Stimulated activated CD4-positive, alpha-beta T cell treated with anti-CD3 and anti-CD28 coated beads, Interleukin-1b, Interleukin-23, amount 100 ng/mL, for 24 hours (primary cell): ENCODE measurements around the gene EPHB2.
"Not testable (repeated sequence)": the region's sequence is repeated elsewhere in the genome, so short reads cannot be mapped to it uniquely, and the experiment has no call there.

Source experiments
- DNase-seq, 4 experiments: peaks; one replicate each; pipeline ENCODE4 v3.0.0-alpha.2; 2020; ENCODE audit warnings: low read depth in 4 of 4, low spot score in 1 of 4

Gene EPHB2

GRCh38 chr1:22710701-22711049 is at the start of gene EPHB2:
Gene EPHB2 (plus strand): TSS chr1:22710839. CDS start chr1:22710983, 144 bp downstream.
- peak in 2 of 4 experiments; percentile 10 to 22 for DNase-seq

DNA sequence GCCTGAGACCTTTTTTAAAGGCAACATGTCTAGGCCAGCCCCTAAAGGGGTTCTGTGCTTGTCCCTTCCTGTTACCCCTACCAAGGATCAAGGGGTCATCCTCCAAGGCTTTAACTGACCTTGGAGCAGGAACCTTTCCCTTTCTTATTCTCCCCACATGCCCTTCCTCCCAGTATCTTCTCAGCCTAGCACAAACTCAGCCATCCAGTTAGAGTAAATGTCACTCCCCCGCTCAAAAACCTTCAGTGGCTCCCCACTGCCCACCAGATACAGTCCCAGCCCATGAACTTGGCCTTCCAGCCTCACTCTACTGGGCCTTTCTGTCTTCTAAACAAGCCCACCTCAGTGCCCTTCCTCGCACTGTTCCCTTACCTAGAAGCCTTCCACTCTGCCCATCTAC is 48.8 kb upstream of the EPHB2 start:
- DNase-seq = no peak

- DNase-seq = no peak
Measured at GRCh38 chr1:22662318-22662717, 48.3 kb upstream of the EPHB2 start.

DNA sequence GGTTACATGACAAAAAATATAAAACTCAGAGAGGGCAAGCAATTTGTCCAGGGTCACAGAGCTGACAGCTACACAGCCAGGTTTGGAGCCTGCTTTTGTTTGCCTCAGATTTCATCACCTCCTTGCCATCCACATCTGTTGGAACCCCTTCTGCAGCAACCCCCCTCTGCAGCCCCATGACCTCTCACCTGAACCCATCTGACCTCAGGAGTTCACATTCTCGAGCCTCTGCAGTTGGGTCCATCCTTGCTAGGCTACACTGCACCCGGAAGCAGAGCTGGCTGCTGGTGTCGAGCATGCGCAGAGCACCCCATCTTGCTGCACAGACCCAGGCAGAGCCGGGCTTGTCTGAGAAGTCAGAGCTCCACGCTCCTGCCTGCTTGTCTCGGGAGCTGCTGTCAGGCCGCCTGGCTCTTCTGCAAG is 47.6 kb upstream of the EPHB2 start:
- no peak for DNase-seq

GRCh38 chr1:22665752-22666151 is 44.9 kb upstream of the EPHB2 start:
- no peak for DNase-seq

DNA sequence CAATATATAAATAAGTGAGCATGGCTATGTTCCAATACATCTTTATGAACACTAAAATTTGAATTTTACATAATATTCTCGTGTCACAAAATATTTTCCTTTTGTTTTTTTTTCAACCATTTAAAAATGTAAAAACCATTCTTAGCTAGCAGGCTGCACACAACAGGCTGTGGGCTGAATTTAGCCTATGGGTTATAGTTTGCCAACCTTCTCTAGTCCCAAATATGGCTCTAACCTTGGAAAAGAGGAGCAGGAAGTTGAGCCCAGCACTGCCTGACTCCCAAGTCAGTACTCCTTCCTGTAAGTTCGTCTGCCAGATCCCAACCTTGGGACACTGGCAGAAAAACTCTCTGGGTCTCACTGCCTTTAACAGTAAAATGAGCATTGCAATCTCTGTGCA is 44.2 kb upstream of the EPHB2 start:
- DNase-seq = no peak

DNA sequence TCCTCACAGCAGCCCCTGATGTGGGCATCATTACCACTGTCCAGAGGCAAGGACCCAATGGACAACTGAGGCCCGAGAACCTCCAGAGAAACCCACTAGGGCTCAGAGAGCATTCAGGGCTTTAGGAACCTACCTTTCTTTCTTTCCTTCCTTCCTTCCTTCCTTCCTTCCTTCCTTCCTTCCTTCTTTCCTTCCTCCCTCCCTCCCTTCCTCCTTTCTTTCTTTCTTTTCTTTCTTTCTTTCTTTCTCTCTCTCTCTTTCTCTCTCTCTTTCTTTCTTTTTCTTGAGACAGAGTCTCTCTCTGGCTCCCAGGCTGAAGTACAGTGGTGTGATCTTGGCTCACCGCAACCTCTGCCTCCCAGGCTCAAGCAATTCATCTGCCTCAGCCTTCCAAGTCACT is 41.8 kb upstream of the EPHB2 start:
- not testable (repeated sequence) for DNase-seq

GRCh38 chr1:22670352-22670975 is 40.2 kb upstream of the EPHB2 start:
- no peak for DNase-seq

DNA sequence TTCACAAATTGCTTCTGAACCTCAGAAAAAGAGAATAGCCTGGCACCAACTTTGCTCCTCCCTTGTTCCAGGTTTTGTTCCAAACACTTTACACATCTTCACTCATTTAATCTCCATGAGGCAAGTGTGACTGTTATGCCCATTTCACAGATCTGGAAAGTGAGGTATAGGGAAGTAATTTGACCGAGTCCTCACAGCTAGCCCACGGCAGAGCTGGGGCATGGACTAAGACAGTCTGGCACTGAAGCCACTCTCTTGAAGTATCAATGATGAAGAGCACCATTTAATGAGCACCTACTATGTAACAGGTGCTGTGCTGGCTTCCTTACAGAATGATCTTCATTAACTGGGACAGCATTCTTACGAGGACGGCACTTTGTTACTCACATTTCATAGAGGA is 38.6 kb upstream of the EPHB2 start:
- DNase-seq = no peak

DNA sequence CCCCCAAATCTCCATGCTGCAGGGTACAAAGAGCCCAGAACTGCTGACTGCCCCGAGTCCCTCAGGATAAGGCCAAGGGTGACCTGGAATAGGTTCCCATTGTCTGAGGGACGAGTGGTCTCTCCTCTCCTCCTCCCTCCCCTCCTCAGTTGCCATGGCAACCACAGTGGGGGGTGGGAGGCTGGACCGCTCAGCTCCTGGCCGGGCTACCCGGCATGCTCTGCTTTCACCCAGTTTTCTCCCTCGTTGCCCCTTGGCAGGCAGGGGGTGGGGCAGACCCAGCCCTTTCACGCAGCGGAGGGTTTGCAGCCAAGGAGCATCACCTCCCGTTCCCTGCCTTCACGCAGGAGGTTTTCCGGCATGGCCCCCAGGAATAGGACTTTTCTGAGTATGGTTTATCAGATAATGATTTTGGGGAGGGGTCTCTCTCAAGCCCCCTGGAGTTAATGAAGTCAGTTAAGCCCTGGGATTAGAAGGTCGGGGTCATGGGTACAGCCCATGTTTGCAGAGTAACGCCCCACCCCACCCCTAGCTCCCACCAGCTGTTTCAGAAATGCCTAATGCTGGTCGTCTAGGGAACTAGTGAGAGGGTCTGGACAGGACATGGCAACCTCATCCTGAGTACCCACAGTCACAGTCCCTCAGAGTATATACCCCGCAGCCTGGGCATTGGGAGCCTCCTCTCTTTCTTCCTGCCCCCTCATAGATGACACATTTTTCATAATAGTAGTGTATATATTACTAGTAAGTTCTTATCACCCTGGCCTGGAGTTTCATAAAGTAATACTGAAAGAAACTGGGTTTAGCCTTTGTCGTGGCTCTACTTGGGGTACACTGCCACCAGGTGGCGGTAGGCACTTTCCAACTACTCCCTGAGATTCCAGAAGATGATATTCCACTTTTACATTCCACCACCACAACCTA is 36.9 kb upstream of the EPHB2 start:
- DNase-seq = peak in 1 of 4 experiments; percentile 2

GRCh38 chr1:22674410-22674749 is 36.3 kb upstream of the EPHB2 start:
- DNase-seq = no peak

DNA sequence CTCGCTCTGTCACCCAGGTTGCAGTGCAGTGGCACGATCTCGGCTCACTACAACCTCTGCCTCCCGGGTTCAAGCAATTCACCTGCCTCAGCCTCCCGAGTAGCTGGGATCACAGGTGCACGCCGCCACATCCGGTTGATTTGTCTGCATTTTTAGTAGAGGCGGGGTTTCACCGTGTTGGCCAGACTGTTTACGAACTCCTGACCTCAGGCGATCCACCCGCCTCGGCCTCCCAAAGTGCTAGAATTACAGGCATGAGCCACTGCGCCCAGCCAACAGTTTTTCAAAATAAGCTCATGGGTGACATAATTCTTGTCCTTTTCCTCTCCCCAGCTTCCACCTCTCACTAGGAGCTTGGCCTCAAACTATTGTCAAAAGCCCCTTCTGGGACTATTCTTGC is 34.5 kb upstream of the EPHB2 start:
- DNase-seq = not testable (repeated sequence)

DNA sequence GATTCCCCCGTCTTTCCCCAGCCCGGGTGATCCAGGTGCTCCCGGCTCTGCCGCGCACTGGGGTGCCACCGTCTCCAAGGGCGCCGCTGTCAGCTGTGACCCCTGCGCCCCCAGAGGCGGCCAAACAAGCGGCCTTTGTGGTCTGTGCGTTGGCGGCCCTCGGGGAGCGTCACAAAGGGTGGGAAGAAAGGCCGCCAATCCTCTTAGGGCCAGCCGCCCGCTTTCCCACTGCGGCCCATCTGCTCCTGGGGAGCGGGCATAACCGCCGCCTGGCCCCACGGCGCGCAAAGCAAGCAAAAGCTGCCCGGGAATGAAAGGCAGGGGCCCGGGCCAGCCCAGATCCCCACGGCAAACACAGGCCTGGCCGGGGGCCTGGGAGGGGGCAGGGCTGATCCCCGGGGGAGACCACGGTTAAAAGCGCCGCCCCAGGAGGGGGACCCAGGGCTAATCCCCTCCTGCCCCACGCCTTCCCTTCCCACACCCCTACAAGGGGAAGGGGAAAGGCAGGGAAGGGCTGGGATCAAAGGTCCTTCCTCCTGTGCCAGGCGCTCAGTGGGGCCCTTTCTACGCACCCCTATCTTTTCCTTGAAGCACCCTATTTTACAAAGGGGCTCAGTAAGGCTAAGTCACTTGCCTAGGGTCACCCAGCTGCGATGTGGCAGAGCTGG is 33.6 kb upstream of the EPHB2 start:
- DNase-seq = no peak

DNA sequence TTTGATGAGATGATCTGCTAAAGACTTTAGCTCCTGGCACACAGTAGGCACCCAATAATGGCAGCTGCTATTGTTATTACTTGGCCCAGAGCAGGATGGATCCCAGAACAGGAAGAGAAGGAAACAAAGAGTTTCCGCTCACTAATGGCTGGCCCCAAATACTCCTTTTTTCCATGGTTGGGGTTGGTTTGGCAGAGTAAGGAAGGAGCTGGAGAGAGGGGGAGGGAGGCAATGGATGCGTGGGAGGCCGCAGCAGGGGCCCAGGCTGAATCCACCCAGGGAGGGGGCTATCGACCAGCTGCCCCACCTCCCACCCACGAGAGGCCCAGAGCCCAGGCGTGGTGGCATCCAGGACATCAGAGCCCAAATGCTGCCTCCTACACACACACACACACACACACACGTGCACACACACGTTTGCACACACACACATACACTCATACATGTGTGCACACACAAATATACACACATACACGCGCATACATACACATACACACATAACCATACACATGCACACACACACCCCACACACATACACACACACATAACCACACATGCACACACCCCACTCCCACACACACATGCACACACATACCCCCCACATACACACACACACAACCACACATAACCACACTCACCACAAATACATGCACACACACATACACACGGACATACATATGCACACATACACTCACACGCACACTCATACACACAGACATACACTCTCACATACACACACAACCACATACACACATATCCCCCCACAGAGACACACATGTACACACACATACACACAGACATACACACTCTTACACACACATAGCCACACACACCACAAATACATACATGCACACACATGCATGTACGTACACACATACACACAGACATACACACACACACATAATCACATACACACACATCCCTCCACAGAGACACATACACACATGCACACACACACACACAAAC is 32.4 kb upstream of the EPHB2 start:
- DNase-seq = no peak

- no peak for DNase-seq
Measured at GRCh38 chr1:22680726-22681125, 29.9 kb upstream of the EPHB2 start.

- DNase-seq = no peak
Measured at GRCh38 chr1:22681556-22682276, 28.9 kb upstream of the EPHB2 start.

DNA sequence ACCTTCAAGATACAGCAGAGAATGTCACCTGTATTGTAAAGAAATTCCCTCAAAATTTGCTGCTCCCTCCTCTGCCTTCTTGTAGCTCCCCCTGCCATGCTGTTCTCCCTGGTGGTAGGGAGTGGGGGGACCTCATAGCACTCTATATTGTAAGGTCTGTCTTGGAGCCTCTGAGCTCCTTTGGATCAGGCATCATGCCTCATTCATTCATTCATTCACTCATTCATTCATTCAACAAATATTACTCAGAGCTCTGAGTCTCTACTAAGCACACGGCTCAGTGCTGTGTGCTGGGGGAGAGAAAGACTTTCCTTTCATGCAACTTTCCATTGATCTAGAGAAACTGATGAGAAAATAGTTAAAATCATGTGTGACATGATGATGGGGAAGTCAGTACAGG is 27.1 kb upstream of the EPHB2 start:
- DNase-seq = no peak

- no peak for DNase-seq
Measured at GRCh38 chr1:22685591-22686059, 25.0 kb upstream of the EPHB2 start.

DNA sequence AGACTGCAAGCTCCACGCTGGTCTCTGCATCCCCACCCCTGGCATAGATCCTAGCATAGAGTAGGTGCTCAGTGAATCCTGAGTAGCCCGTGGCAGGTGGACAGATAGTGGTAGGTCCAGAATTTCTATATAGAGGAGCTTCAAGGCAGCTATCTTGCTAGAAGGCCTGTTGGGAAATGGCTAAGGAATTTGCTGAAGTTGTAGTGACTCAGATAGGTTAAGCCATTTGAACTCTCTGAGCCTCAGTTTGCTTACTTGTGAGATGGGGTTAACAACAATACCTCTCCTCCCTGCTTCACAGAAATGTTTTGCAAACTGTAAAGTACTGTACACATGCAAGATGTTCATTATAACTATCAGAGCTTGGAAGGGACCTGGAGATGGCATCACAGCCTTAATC is 23.4 kb upstream of the EPHB2 start:
- DNase-seq = no peak

DNA sequence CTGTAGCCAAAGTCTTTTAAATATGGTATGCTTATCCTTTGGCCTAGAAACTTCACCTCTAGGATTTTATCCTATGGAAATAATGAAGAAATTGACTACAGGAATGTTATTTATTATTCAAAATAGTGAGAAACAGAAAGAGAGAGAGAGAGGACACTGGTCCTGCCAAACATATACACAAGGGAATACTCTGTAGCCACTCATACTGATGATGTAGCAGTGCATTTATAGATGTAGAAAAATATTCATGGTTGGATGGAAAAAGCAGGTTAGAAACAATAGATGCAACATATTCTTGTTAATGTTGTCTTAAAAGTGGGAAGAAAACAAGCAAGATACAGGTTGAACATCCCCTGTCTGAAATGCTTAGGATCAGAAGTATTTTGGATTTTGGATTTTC is 22.2 kb upstream of the EPHB2 start:
- no peak for DNase-seq
